Gastrocnemius medialis (tissue), 4 donors: ENCODE results near the gene SST. TPM values are rescaled to one million over a fixed set of nuclear protein-coding genes. Genes with fewer than 3 reads are reported as not detected.

ENCODE experiments used
- ATAC-seq, 2 donors: fragments of 150-250 bp; one replicate each; pipeline ENCODE4 v1.9.1; 2016
- DNase-seq, 2 donors: peaks; one replicate each; pipeline ENCODE4 v3.0.0-alpha.2; 2019
- H3K27ac ChIP-seq, 4 donors: fragments of 200-600 bp; sonication (generic); 1 replicate in 1 of 4; 2 replicates in 3 of 4; pipeline ENCODE4 v1.5.1; 2016 to 2018; ENCODE audit warnings: mild to moderate bottlenecking in 2 of 4, moderate library complexity in 1 of 4
- H3K27me3 ChIP-seq, 3 donors: fragments of 200-600 bp; sonication (generic) in 2 of 3; 1 replicate in 1 of 3; 2 replicates in 2 of 3; pipeline versions ENCODE4 v1.5.1 to v1.6.0; 2016 to 2019; ENCODE audit warnings: mild to moderate bottlenecking in 1 of 3, moderate library complexity in 1 of 3
- H3K36me3 ChIP-seq, 2 donors: fragments of 200-600 bp; sonication (generic) in 1 of 2; one replicate each; pipeline ENCODE4 v1.5.1; 2017 to 2018
- H3K4me1 ChIP-seq, 2 donors: fragments of 200-600 bp; sonication (generic) in 1 of 2; one replicate each; pipeline ENCODE4 v1.5.1; 2016 to 2017; ENCODE audit warnings: mild to moderate bottlenecking in 2 of 2
- H3K4me3 ChIP-seq, 4 donors: fragments of 200-600 bp; sonication (generic) in 3 of 4; 1 replicate in 1 of 4; 2 replicates in 3 of 4; pipeline ENCODE4 v1.5.1; 2016 to 2019; ENCODE audit warnings: mild to moderate bottlenecking in 2 of 4
- H3K9me3 ChIP-seq, 3 donors: fragments of 200-600 bp; sonication (generic) in 2 of 3; 1 replicate in 1 of 3; 2 replicates in 2 of 3; pipeline ENCODE4 v1.5.1; 2016 to 2019
- POLR2A ChIP-seq, 2 donors: fragments of 450-650 bp; IDR thresholded peaks; one replicate each; pipeline ENCODE4 v1.6.1; 2017; ENCODE audit warnings: antibody characterized with exemption in 2 of 2, mild to moderate bottlenecking in 2 of 2, moderate library complexity in 2 of 2
- in situ Hi-C, 4 donors: fragments of 200-750 bp; cut with MboI; loops; one replicate each; pipeline versions ENCODE4 v1.15.0 to v1.8.0; 2017; ENCODE audit warnings: low sequenced_read_pairs in 4 of 4
- intact Hi-C: fragments of 100-400 bp; cut with DNase I; formaldehyde crosslinking; loops from one replicate; pipeline ENCODE4 v1.15.1; 2023; ENCODE audit warnings: low total_unique reads
- total RNA-seq, 4 donors: library from RNA; depleted of rRNA; stranded (reverse); fragments of >200 nt; gene quantifications; one replicate each; pipeline versions ENCODE4 v1.1.0 to v1.2.3, GENCODE V29; 2016
- TF ChIP-seq, protein P1 (sequence below), 5 experiments: fragments of 450-650 bp in 3 of 5; fragments of 200-600 bp in 2 of 5; sonication (generic) in 2 of 5; IDR thresholded peaks in 4 of 5; conservative IDR thresholded peaks in 1 of 5; 1 replicate in 4 of 5; 2 replicates in 1 of 5; pipeline ENCODE4 v1.5.1; 2016 to 2019; ENCODE audit warnings: antibody characterized with exemption in 5 of 5, mild to moderate bottlenecking in 3 of 5, moderate library complexity in 3 of 5

SST gene
- total RNA-seq, 4 donors from 2014 or later: not detected

DNA sequence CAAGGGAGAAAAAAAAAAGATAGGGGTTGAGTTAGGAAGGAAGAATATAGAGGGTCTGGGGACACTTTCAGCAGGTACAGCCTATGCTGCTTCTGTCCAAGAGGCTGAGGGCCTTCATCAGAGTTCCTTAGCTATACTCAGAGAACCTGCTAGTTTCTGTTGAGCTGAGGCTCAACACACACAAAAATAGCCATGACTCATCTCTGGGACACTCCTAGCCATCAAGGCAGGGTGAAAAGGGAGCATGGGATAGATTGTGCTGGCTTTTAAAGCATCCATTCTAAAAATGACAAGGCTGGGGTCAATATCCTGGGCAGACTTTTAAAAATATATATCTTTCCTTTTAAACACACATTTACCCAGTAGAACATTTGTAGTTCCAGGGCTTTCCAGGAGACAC, 35.0 kb upstream of the SST start:
- in situ Hi-C loops: loop anchor here in 3 of 4 donors (25.0 kb wide), 2 partner anchors 1432 to 1768 kb away; partner anchors contain the start of gene TRA2B (in 1 of the 3)
- no peak overlapping the region for H3K4me3 ChIP-seq
- H3K9me3 ChIP-seq: no peaks in the 10 kb centered on the region
- peak overlapping the region; percentile 73 to 90 (median 78) for H3K27ac ChIP-seq
- intact Hi-C loops: loop anchor here (10.0 kb wide), 1 partner anchor 790 kb away; no protein-coding TSS in a partner anchor
- no peaks in the 10 kb centered on the region for H3K27me3 ChIP-seq
- no peaks in the 10 kb centered on the region for H3K36me3 ChIP-seq
- TF ChIP-seq POLR2A (IDR thresholded peaks at IDR 0.05): no peak
- TF ChIP-seq, protein P1, sequence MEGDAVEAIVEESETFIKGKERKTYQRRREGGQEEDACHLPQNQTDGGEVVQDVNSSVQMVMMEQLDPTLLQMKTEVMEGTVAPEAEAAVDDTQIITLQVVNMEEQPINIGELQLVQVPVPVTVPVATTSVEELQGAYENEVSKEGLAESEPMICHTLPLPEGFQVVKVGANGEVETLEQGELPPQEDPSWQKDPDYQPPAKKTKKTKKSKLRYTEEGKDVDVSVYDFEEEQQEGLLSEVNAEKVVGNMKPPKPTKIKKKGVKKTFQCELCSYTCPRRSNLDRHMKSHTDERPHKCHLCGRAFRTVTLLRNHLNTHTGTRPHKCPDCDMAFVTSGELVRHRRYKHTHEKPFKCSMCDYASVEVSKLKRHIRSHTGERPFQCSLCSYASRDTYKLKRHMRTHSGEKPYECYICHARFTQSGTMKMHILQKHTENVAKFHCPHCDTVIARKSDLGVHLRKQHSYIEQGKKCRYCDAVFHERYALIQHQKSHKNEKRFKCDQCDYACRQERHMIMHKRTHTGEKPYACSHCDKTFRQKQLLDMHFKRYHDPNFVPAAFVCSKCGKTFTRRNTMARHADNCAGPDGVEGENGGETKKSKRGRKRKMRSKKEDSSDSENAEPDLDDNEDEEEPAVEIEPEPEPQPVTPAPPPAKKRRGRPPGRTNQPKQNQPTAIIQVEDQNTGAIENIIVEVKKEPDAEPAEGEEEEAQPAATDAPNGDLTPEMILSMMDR (IDR thresholded peaks at IDR 0.05 in 4 of 5, conservative IDR thresholded peaks at IDR 0.05 in 1 of 5): no peak
- no peak for DNase-seq
- peaks cover 38 to 52% of the 10 kb centered on the region in 2 donors for H3K4me1 ChIP-seq
- ATAC-seq: peak; percentile 81 to 82

DNA sequence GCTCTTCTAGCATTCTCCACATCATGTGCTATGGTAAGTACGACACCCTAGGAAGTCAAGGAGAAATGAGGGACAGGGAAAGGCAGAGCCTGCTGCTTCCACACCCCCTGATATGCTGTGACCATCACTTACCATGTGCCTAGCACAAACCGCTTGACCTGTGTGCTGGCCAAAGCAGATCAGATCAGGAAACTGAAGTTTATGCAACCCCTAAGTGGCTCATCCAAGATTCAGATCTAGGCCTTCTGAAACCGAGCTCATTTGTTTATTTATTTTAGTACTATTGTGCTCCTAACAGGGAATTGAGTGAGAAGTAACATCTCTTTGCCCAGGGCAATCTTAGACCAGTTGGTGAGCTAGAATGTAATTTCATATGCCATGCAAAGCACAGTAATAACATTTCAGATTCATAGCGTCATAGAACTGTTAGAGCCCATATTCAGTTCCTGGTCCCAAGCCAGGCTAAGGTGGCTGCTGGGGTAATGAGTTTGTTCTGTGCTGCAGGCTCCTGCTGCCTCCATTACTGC, 32.4 kb upstream of the SST start, which contains the start of gene RTP2:
Gene RTP2 (minus strand): TSS at position 51 of the 527 bp plus-strand sequence. CDS start 429 bp downstream, outside the sequence.
- peak; percentile 53 to 77 for ATAC-seq
- Histone ChIP-seq H3K9me3 (no peaks in the 10 kb centered on the region), H3K27ac (peak within 1 kb of the TSS; percentile 76 to 90 (median 80)), H3K4me3 (no peak within 1 kb of the TSS), H3K36me3 (no peaks in the 10 kb centered on the region), H3K27me3 (no peaks in the 10 kb centered on the region), H3K4me1 (peaks cover 43 to 59% of the 10 kb centered on the region in 2 donors)
- no peak for TF ChIP-seq POLR2A (IDR thresholded peaks at IDR 0.05)
- TF ChIP-seq, protein P1 (IDR thresholded peaks at IDR 0.05 in 4 of 5, conservative IDR thresholded peaks at IDR 0.05 in 1 of 5): no peak
- in situ Hi-C loops (loop anchor here in 3 of 4 donors (25.0 kb wide), 2 partner anchors 1435 to 1765 kb away; partner anchors contain the start of gene TRA2B (in 1 of the 3)), intact Hi-C loops (loop anchor here (2.0 to 10.0 kb wide), 2 partner anchors 18 to 788 kb away; no protein-coding TSS in a partner anchor)
- DNase-seq: peak in 1 of 2 donors; percentile 61

DNA sequence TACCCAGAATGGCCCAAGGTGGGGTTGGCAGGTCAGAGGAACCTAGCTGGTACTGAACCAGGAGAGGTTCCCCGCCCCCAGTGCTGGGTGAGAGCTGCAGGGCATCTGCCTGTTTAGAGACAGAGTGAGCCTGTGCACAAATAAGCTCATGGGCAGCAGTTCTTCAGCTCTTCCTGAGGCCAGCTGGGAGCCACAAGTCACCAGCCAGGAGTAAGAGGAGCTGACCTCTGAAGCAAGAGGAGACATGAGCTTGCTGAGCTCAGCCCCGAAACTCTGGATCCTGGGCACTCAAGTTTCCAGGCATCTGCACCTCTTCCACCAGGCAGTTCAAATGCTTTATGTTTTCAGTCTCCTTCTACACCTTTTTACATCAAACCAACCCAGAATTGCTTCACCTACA, 30.1 kb upstream of the SST start:
- DNase-seq (peak; percentile 17 to 78), ATAC-seq (peak; percentile 52 to 73)
- H3K9me3 ChIP-seq: no peaks in the 10 kb centered on the region
- H3K4me1 ChIP-seq: peaks cover 36 to 60% of the 10 kb centered on the region in 2 donors
- TF ChIP-seq, protein P1 (IDR thresholded peaks at IDR 0.05 in 4 of 5, conservative IDR thresholded peaks at IDR 0.05 in 1 of 5): no peak
- peak in 1 of 2 donors; percentile 44 for TF ChIP-seq POLR2A (IDR thresholded peaks at IDR 0.05)
- peak overlapping the region; percentile 76 to 90 (median 80) for H3K27ac ChIP-seq
- no peaks in the 10 kb centered on the region for H3K27me3 ChIP-seq
- intact Hi-C loops (loop anchor here (10.0 kb wide), 1 partner anchor 785 kb away; no protein-coding TSS in a partner anchor), in situ Hi-C loops (loop anchor here in 3 of 4 donors (25.0 kb wide), 2 partner anchors 1437 to 1763 kb away; partner anchors contain the start of gene TRA2B (in 1 of the 3))
- H3K4me3 ChIP-seq: no peak overlapping the region
- H3K36me3 ChIP-seq: no peaks in the 10 kb centered on the region

DNA sequence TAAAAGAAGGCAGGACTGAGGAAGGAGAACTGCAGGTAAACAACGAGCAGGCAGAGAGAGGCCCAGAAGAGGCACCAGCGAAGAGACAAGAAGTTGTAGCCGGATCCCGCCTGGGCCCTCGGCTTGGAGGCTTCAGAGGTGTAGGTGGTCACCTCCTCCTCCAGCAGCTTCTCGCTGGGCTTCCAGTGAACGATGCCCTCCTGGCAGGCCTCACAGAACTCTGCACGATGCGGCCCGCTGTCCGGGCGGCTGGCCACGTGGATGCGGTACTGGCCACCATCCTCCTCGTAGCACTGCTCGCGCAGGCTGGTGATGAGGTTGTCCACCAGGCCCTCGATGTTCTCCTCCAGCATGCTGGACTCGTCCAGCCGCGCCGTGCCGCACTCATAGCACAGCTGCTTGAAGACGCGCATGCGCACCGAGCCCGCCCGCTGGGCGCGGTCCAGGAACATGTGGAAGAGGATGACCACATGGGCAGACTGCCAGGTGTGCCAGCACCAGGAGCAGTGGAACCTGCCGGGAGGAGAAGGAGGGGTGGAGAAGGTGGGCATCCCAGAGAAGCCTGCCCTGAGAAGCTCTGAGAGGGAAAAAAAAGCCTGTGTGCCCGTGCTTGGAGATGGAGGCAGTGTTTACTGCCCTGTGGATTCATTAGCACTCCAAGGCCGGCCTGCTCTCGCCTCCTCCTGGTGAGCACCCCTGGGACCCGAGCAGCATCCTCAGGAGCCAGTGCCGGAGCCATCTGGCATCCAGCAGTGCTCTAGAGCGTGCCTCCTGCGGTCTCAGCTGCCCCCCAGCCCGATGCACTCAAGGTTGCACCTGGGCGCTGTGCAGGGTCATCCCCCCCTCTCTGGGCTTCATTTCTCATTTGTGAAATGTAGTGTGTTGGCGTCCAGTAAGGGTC, 28.6 kb upstream of the SST start:
- DNase-seq (no peak), ATAC-seq (no peak)
- H3K36me3 ChIP-seq: no peaks in the 10 kb centered on the region
- H3K27me3 ChIP-seq: no peaks in the 10 kb centered on the region
- in situ Hi-C loops: no loop called here
- intact Hi-C loops: no loop called here
- no peaks in the 10 kb centered on the region for H3K9me3 ChIP-seq
- no peak overlapping the region for H3K27ac ChIP-seq
- H3K4me3 ChIP-seq: no peak overlapping the region
- peaks cover 32 to 48% of the 10 kb centered on the region in 2 donors for H3K4me1 ChIP-seq
- TF ChIP-seq POLR2A (IDR thresholded peaks at IDR 0.05): no peak
- TF ChIP-seq, protein P1 (IDR thresholded peaks at IDR 0.05 in 4 of 5, conservative IDR thresholded peaks at IDR 0.05 in 1 of 5): no peak
